Epithelial cell of proximal tubule (primary cell): ENCODE results near the gene EIF4E2. TPM values are rescaled to one million over a fixed set of nuclear protein-coding genes. Genes with fewer than 3 reads are reported as not detected.

Source experiments
- DNase-seq: peaks from one replicate; pipeline ENCODE4 v3.0.0-alpha.2; 2011; ENCODE audit warnings: low read depth
- H3K4me3 ChIP-seq: 2 replicates; pipeline ENCODE4 v1.5.1; 2011; ENCODE audit warnings: low read depth, mild to moderate bottlenecking, low read length
- total RNA-seq: library from RNA; depleted of rRNA; stranded (reverse); fragments of >200 nt; gene quantifications from 2 replicates; pipeline ENCODE4 v1.2.3, GENCODE V29; 2015
- TF ChIP-seq, protein P1 (sequence below): conservative IDR thresholded peaks from 2 replicates; pipeline ENCODE4 v1.5.1; 2012; ENCODE audit warnings: low read depth, mild to moderate bottlenecking, low read length

Gene EIF4E2
- total RNA-seq, 1 donor from 2014 or later, result 96.0 TPM

DNA sequence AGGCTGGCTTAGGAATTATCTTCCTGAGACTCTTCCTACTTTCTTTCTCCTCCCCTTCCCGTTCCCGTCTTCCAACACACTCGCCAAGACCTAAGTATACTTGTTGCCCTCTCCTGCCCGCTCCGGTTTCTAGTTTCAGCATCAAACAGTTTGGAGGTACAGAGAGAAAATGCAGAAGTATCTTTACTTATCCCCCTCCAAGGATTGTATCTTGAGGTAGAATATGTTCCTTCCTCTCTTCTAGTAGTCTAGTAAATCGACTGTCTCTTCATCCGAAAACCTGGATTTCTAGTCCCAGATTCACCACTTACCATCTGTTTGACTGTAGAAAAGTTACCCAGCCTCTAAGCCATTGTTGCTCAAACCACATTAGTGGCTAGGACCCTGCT is 755 bp downstream of the EIF4E2 start:
- TF ChIP-seq, protein P1, sequence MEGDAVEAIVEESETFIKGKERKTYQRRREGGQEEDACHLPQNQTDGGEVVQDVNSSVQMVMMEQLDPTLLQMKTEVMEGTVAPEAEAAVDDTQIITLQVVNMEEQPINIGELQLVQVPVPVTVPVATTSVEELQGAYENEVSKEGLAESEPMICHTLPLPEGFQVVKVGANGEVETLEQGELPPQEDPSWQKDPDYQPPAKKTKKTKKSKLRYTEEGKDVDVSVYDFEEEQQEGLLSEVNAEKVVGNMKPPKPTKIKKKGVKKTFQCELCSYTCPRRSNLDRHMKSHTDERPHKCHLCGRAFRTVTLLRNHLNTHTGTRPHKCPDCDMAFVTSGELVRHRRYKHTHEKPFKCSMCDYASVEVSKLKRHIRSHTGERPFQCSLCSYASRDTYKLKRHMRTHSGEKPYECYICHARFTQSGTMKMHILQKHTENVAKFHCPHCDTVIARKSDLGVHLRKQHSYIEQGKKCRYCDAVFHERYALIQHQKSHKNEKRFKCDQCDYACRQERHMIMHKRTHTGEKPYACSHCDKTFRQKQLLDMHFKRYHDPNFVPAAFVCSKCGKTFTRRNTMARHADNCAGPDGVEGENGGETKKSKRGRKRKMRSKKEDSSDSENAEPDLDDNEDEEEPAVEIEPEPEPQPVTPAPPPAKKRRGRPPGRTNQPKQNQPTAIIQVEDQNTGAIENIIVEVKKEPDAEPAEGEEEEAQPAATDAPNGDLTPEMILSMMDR, result no peak
- no peak for DNase-seq
- H3K4me3 ChIP-seq, result peak overlapping the region; percentile 92

DNA sequence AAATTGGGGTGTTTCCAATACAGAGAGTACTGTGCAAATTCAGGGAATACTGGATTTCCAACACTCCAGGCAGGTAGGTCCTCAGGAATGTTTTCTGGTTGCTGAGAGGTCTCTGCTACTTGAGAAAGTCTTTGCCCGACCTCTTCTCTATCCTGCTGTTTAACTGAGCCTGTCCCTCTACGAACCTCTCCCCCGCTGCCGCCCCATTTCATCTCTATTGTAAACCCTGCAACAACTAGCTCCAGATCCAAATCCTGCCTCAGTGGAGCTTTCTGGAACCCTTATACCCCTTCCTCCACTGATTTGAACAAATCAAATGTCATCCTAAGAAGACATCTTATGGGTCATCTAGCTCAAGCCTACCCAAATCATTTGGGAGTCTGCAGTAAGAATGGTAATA is 1.3 kb downstream of the EIF4E2 start:
- TF ChIP-seq, protein P1, result no peak
- peak overlapping the region; percentile 92 for H3K4me3 ChIP-seq
- no peak for DNase-seq

- no peak overlapping the region for H3K4me3 ChIP-seq
- DNase-seq, result no peak
- TF ChIP-seq, protein P1, result no peak
These were observed 5.9 kb downstream of the EIF4E2 start for GRCh38 chr2:232556426-232556825.

- TF ChIP-seq, protein P1, result no peak
- no peak overlapping the region for H3K4me3 ChIP-seq
- no peak for DNase-seq
These were observed 12.1 kb downstream of the EIF4E2 start for GRCh38 chr2:232562515-232563151.

DNA sequence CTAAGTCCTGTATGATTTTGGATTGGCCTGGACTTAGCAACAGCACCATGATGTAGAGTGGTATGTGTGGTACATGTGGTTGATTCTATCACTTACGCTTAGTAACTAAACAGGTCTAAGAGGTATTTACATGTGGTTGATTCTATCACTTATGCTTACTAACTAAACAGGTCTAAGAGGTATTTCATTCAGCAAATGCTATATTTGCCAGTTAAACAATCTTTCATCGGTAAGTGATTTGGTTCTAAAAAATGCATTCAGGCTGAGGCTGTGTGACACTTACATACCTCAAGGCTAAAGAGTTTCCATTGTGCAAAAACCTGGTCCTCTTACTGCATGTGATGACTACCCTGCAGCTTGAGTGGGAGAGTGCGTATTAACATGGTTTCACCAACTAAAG is 13.1 kb downstream of the EIF4E2 start:
- DNase-seq, result no peak
- no peak overlapping the region for H3K4me3 ChIP-seq
- TF ChIP-seq, protein P1, result no peak

DNA sequence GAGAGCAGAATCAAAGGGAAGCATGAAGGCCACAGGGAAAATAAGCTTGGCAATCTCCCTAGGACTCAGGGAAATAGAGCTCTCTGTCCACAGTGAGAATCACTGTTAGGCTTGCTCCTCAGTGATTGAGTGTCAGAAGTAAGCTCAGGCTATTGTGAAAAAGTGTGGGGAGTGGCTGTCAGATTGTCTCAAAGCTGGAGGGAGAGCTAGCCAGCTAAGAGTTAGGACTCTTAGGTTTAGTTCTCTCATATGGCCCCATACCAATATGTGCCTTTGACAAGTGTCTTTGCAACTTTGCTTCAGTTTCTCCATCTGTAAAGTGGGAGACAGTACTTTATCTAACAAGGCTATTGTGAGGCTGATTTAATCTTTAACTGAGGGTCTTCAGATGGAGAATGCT is 17.2 kb downstream of the EIF4E2 start:
- DNase-seq, result no peak
- TF ChIP-seq, protein P1, result no peak
- H3K4me3 ChIP-seq, result no peak overlapping the region

GRCh38 chr2:232568161-232568560 is 17.7 kb downstream of the EIF4E2 start:
- TF ChIP-seq, protein P1, result no peak
- peak; percentile 53 for DNase-seq
- no peak overlapping the region for H3K4me3 ChIP-seq
